WTC11 (cell line): ENCODE data around the gene RAD50. TPM values are rescaled to one million over a fixed set of nuclear protein-coding genes. Genes with fewer than 3 reads are reported as not detected.

Experiments
- ATAC-seq: fragments of 200-7000 bp; cut with Tn5 transposase; 2 replicates; pipeline ENCODE4 v1.10.0; 2021; ENCODE audit warnings: mild to moderate bottlenecking, moderate library complexity
- CTCF ChIA-PET: fragments of 300-600 bp; sonication (Branson Sonifier 250); formaldehyde crosslinking; loops from one replicate; lab custom pipeline; 2021; ENCODE audit warnings: antibody characterized with exemption; lab: Charles Lee
- POLR2A ChIA-PET: fragments of 350-600 bp; sonication (Branson Sonifier 250); formaldehyde crosslinking; loops from one replicate; lab custom pipeline; 2021; ENCODE audit warnings: antibody characterized with exemption; lab: Charles Lee
- DNase-seq: peaks from one replicate; pipeline ENCODE4 v3.0.0; 2021; ENCODE audit warnings: low spot score
- H3K27ac Mint-ChIP-seq: 2 replicates; pipeline ENCODE4 v1.8.0; 2021; ENCODE audit warnings: mixed read lengths
- H3K27me3 Mint-ChIP-seq: 2 replicates; pipeline ENCODE4 v1.8.0; 2021; ENCODE audit warnings: low read depth, mild to moderate bottlenecking, moderate library complexity, mixed read lengths
- H3K36me3 Mint-ChIP-seq: 2 replicates; pipeline ENCODE4 v1.8.0; 2021; ENCODE audit warnings: mixed read lengths
- H3K4me1 Mint-ChIP-seq: 2 replicates; pipeline ENCODE4 v1.8.0; 2022; ENCODE audit warnings: mixed read lengths
- H3K4me3 Mint-ChIP-seq: 2 replicates; pipeline ENCODE4 v1.8.0; 2021; ENCODE audit warnings: mild to moderate bottlenecking, moderate library complexity, mixed read lengths
- H3K9me3 Mint-ChIP-seq: 2 replicates; pipeline ENCODE4 v1.8.0; 2021; ENCODE audit warnings: mixed read lengths
- ARID4B ChIP-seq: sonication (generic); formaldehyde crosslinking; IDR thresholded peaks from 2 replicates; pipeline ENCODE4 v1.8.0; 2023; ENCODE audit warnings: missing genetic modification reagents, mild to moderate bottlenecking, borderline replicate concordance
- ATF1 ChIP-seq: sonication (generic); formaldehyde crosslinking; IDR thresholded peaks from 2 replicates; pipeline ENCODE4 v1.8.1; 2023; ENCODE audit warnings: mild to moderate bottlenecking, moderate library complexity, missing genetic modification reagents
- CREM ChIP-seq: sonication (generic); formaldehyde crosslinking; IDR thresholded peaks from 2 replicates; pipeline ENCODE4 v1.8.1; 2022; ENCODE audit warnings: mild to moderate bottlenecking, missing genetic modification reagents, moderate library complexity
- E2F4 ChIP-seq: sonication (generic); formaldehyde crosslinking; IDR thresholded peaks from 2 replicates; pipeline ENCODE4 v1.8.1; 2022; ENCODE audit warnings: low read depth, mild to moderate bottlenecking, moderate library complexity, missing genetic modification reagents, borderline replicate concordance
- ELF4 ChIP-seq: sonication (generic); formaldehyde crosslinking; IDR thresholded peaks from 2 replicates; pipeline ENCODE4 v1.8.1; 2022; ENCODE audit warnings: low read depth, mild to moderate bottlenecking, moderate library complexity, missing genetic modification reagents
- GABPB1 ChIP-seq: sonication (generic); formaldehyde crosslinking; IDR thresholded peaks from 2 replicates; pipeline ENCODE4 v1.8.1; 2023; ENCODE audit warnings: mild to moderate bottlenecking, missing genetic modification reagents
- GTF2I ChIP-seq: fragments of 250-450 bp; sonication (Bioruptor Pico); conservative IDR thresholded peaks from 2 replicates; pipeline ENCODE4 v1.4.0; 2021; ENCODE audit warnings: mild to moderate bottlenecking
- HMGA2 ChIP-seq: fragments of 250-450 bp; sonication (Bioruptor Pico); IDR thresholded peaks from 2 replicates; pipeline ENCODE4 v1.4.0; 2021; ENCODE audit warnings: mild to moderate bottlenecking, moderate library complexity
- IRF2 ChIP-seq: sonication (generic); formaldehyde crosslinking; IDR thresholded peaks from 2 replicates; pipeline ENCODE4 v1.8.0; 2022; ENCODE audit warnings: low read depth, missing genetic modification reagents, borderline replicate concordance
- JUN ChIP-seq: sonication (generic); formaldehyde crosslinking; IDR thresholded peaks from 2 replicates; pipeline ENCODE4 v1.8.0; 2023; ENCODE audit warnings: mild to moderate bottlenecking, missing genetic modification reagents
- MLX ChIP-seq: sonication (generic); formaldehyde crosslinking; IDR thresholded peaks from 2 replicates; pipeline ENCODE4 v1.8.1; 2023; ENCODE audit warnings: mild to moderate bottlenecking, missing genetic modification reagents, moderate library complexity
- NFATC4 ChIP-seq: fragments of 250-450 bp; sonication (Bioruptor Pico); IDR thresholded peaks from 2 replicates; pipeline ENCODE4 v1.9.0; 2021; ENCODE audit warnings: mild to moderate bottlenecking
- NR1H2 ChIP-seq: sonication (generic); formaldehyde crosslinking; IDR thresholded peaks from 2 replicates; pipeline ENCODE4 v1.9.0; 2021; ENCODE audit warnings: mild to moderate bottlenecking, moderate library complexity, missing genetic modification reagents
- NR2C2 ChIP-seq: sonication (generic); formaldehyde crosslinking; IDR thresholded peaks from 2 replicates; pipeline ENCODE4 v1.8.0; 2022; ENCODE audit warnings: mild to moderate bottlenecking, missing genetic modification reagents
- RELA ChIP-seq: sonication (generic); formaldehyde crosslinking; IDR thresholded peaks from 2 replicates; pipeline ENCODE4 v1.8.1; 2022; ENCODE audit warnings: missing genetic modification reagents, mild to moderate bottlenecking, borderline replicate concordance
- SP1 ChIP-seq: sonication (generic); formaldehyde crosslinking; conservative IDR thresholded peaks from 2 replicates; pipeline ENCODE4 v1.8.1; 2022; ENCODE audit warnings: missing genetic modification reagents
- STAT6 ChIP-seq: sonication (generic); formaldehyde crosslinking; conservative IDR thresholded peaks from 2 replicates; pipeline ENCODE4 v1.8.1; 2023; ENCODE audit warnings: mild to moderate bottlenecking, low read depth, missing genetic modification reagents, moderate library complexity
- TCF7 ChIP-seq: sonication (generic); formaldehyde crosslinking; IDR thresholded peaks from 2 replicates; pipeline ENCODE4 v1.8.0; 2022; ENCODE audit warnings: mild to moderate bottlenecking, low read depth, missing genetic modification reagents, moderate library complexity
- TEAD1 ChIP-seq: sonication (generic); formaldehyde crosslinking; IDR thresholded peaks from 2 replicates; pipeline ENCODE4 v1.8.0; 2022; ENCODE audit warnings: mild to moderate bottlenecking, missing genetic modification reagents
- ZBTB43 ChIP-seq: sonication (generic); formaldehyde crosslinking; IDR thresholded peaks from 2 replicates; pipeline ENCODE4 v1.8.1; 2023; ENCODE audit warnings: mild to moderate bottlenecking, missing genetic modification reagents
- ZNF232 ChIP-seq: sonication (generic); formaldehyde crosslinking; IDR thresholded peaks from 2 replicates; pipeline ENCODE4 v1.8.0; 2022; ENCODE audit warnings: mild to moderate bottlenecking, missing genetic modification reagents
- ZNF396 ChIP-seq: fragments of 250-450 bp; sonication (Bioruptor Pico); IDR thresholded peaks from 2 replicates; pipeline ENCODE4 v1.8.0; 2021; ENCODE audit warnings: mild to moderate bottlenecking, moderate library complexity, borderline replicate concordance
- ZSCAN18 ChIP-seq: fragments of 250-450 bp; sonication (Bioruptor Pico); IDR thresholded peaks from 2 replicates; pipeline ENCODE4 v2.1.2; 2022; ENCODE audit warnings: mild to moderate bottlenecking, moderate library complexity
- total RNA-seq: library from RNA; stranded (reverse); gene quantifications from 3 replicates; pipeline ENCODE4 v1.2.3, GENCODE V29; 2021

Gene RAD50
- total RNA-seq, 1 experiment from 2014 or later, result 31.1 TPM

GRCh38 chr5:132566657-132567056, 9.9 kb downstream of the RAD50 start:
- TF ChIP-seq RELA (no peak), HMGA2 (no peak), MLX (CRISPR knock-in tag) (no peak), E2F4 (CRISPR knock-in tag) (no peak), ZBTB43 (no peak), ATF1 (CRISPR knock-in tag) (no peak), TEAD1 (CRISPR knock-in tag) (no peak), STAT6 (CRISPR knock-in tag) (no peak), TCF7 (CRISPR knock-in tag) (no peak), ARID4B (no peak), NFATC4 (CRISPR knock-in tag) (no peak), JUN (CRISPR knock-in tag) (no peak), CREM (CRISPR knock-in tag) (no peak), IRF2 (no peak), GABPB1 (no peak)
- CTCF ChIA-PET, result no interaction called here

GRCh38 chr5:132576123-132576522, 19.3 kb downstream of the RAD50 start:
- CTCF ChIA-PET, result no interaction called here
- no peak for DNase-seq
- no peak for ATAC-seq
- Mint-ChIP-seq H3K9me3 (peaks cover 31% of the 10 kb centered on the region), H3K27ac (no peak overlapping the region), H3K27me3 (no peaks in the 10 kb centered on the region), H3K4me1 (peaks cover 18% of the 10 kb centered on the region), H3K36me3 (peaks cover 60% of the 10 kb centered on the region), H3K4me3 (no peak overlapping the region)
- POLR2A ChIA-PET, result no interaction called here
- no peak for TF ChIP-seq ZBTB43
- TF ChIP-seq SP1 (CRISPR knock-in tag), result no peak
- TF ChIP-seq NR2C2, result no peak
- TF ChIP-seq NR1H2 (CRISPR knock-in tag), result no peak
- no peak for TF ChIP-seq ZNF232 (CRISPR knock-in tag)
- no peak for TF ChIP-seq GTF2I (CRISPR knock-in tag)
- no peak for TF ChIP-seq GABPB1
- no peak for TF ChIP-seq ELF4
- TF ChIP-seq ZNF396, result no peak
- TF ChIP-seq HMGA2, result no peak
- TF ChIP-seq ZSCAN18 (CRISPR knock-in tag), result no peak

More at GRCh38 chr5:132566657-132567056, 9.9 kb downstream of the RAD50 start:
- DNase-seq, result no peak
- H3K27ac Mint-ChIP-seq, result no peak overlapping the region
- H3K4me1 Mint-ChIP-seq, result no peaks in the 10 kb centered on the region
- POLR2A ChIA-PET, result no interaction called here
- H3K27me3 Mint-ChIP-seq, result no peaks in the 10 kb centered on the region
- H3K4me3 Mint-ChIP-seq, result no peak overlapping the region
- ATAC-seq, result no peak
- H3K36me3 Mint-ChIP-seq, result peaks cover 6% of the 10 kb centered on the region; the same call in 1 of the 2 replicates
- H3K9me3 Mint-ChIP-seq, result peaks cover 7% of the 10 kb centered on the region
